IMR-90 (cell line): Measurements from ENCODE around the gene TRAF3IP1. TPM values are rescaled to one million over a fixed set of nuclear protein-coding genes. Genes with fewer than 3 reads are reported as not detected.

ENCODE experiments used
- ATAC-seq: fragments of 200-7000 bp; cut with Tn5 transposase; 2 replicates; pipeline ENCODE4 v1.9.1; 2020; ENCODE audit warnings: low read depth, mild to moderate bottlenecking, moderate library complexity
- BruUV-seq: library from RNA; stranded (reverse); fragments of 400-500 nt; replicated peaks from 2 replicates; lab custom pipeline; 2021; lab: Mats Ljungman, UMichigan
- CTCF ChIA-PET: fragments of 300-600 bp; formaldehyde crosslinking; extraction: SDS; loops from one replicate; lab custom pipeline; 2021; ENCODE audit warnings: antibody characterized with exemption; lab: Yijun Ruan, JAX
- POLR2A ChIA-PET: fragments of 300-600 bp; sonication (Branson Sonifier 250); formaldehyde crosslinking; loops from one replicate; lab custom pipeline; 2022; ENCODE audit warnings: antibody characterized with exemption; ENCODE audit not compliant: unreplicated experiment; lab: Charles Lee
- DNase-seq: peaks from one replicate; pipeline ENCODE4 v3.0.0; 2013
- H2AFZ ChIP-seq: replicated peaks from 2 replicates; pipeline ENCODE3; 2013; ENCODE audit warnings: low read length, mild to moderate bottlenecking; ENCODE audit not compliant: poor library complexity
- H2AK5ac ChIP-seq: 2 replicates; pipeline ENCODE4 v1.6.1; 2013; ENCODE audit warnings: low read depth, low read length, inconsistent platforms
- H2AK9ac ChIP-seq: replicated peaks from 2 replicates; pipeline ENCODE3; 2013; ENCODE audit warnings: mild to moderate bottlenecking, low read depth, low read length, moderate library complexity; ENCODE audit not compliant: poor library complexity
- H2BK120ac ChIP-seq: 2 replicates; pipeline ENCODE4 v1.6.1; 2013; ENCODE audit warnings: low read depth, low read length, inconsistent platforms
- H2BK15ac ChIP-seq: 3 replicates; pipeline ENCODE4 v1.6.1; 2013; ENCODE audit warnings: low read depth, low read length, inconsistent platforms
- H2BK20ac ChIP-seq: 2 replicates; pipeline ENCODE4 v1.6.1; 2013; ENCODE audit warnings: low read depth, mild to moderate bottlenecking, inconsistent platforms, low read length, moderate library complexity
- H2BK5ac ChIP-seq: 2 replicates; pipeline ENCODE4 v1.6.1; 2013; ENCODE audit warnings: mild to moderate bottlenecking, low read depth, low read length, inconsistent platforms; ENCODE audit not compliant: poor library complexity, severe bottlenecking
- H3K14ac ChIP-seq: replicated peaks from 2 replicates; pipeline ENCODE4 v1.6.1; 2013; ENCODE audit warnings: low read depth, low read length, inconsistent platforms
- H3K18ac ChIP-seq: 2 replicates; pipeline ENCODE4 v1.6.1; 2013; ENCODE audit warnings: low read depth, low read length, control low read depth
- H3K23ac ChIP-seq: 2 replicates; pipeline ENCODE4 v1.6.1; 2013; ENCODE audit warnings: low read depth, low read length, inconsistent platforms
- H3K27ac ChIP-seq: 2 replicates; pipeline ENCODE4 v1.5.1; 2013; ENCODE audit warnings: mild to moderate bottlenecking, control low read depth, low read length; ENCODE audit not compliant: insufficient read depth
- H3K27me3 ChIP-seq: 2 replicates; pipeline ENCODE4 v1.6.1; 2013; ENCODE audit warnings: low read length; ENCODE audit not compliant: control insufficient read depth, insufficient read depth
- H3K36me3 ChIP-seq: 2 replicates; pipeline ENCODE4 v1.6.1; 2013; ENCODE audit warnings: low read length, mixed read lengths; ENCODE audit not compliant: control insufficient read depth, insufficient read depth
- H3K4ac ChIP-seq: 2 replicates; pipeline ENCODE4 v1.6.1; 2013; ENCODE audit warnings: low read depth, low read length, inconsistent platforms
- H3K4me1 ChIP-seq: 2 replicates; pipeline ENCODE4 v1.6.1; 2013; ENCODE audit warnings: low read length, mixed read lengths; ENCODE audit not compliant: control insufficient read depth, insufficient read depth
- H3K4me2 ChIP-seq: 2 replicates; pipeline ENCODE4 v1.6.1; 2013; ENCODE audit warnings: low read depth, mild to moderate bottlenecking, control low read depth, low read length, moderate library complexity
- H3K4me3 ChIP-seq: 2 replicates; pipeline ENCODE4 v1.5.1; 2013; ENCODE audit warnings: low read depth, mild to moderate bottlenecking, control low read depth, low read length, moderate library complexity; ENCODE audit not compliant: insufficient read depth
- H3K56ac ChIP-seq: 2 replicates; pipeline ENCODE4 v1.6.1; 2013; ENCODE audit warnings: low read length, inconsistent platforms; ENCODE audit not compliant: insufficient read depth; ENCODE audit errors: extremely low read depth
- H3K79me1 ChIP-seq, 2 experiments: 2 replicates each; pipeline ENCODE4 v1.6.1; 2013; ENCODE audit warnings: low read length in 2 of 2, inconsistent platforms in 1 of 2, low read depth in 1 of 2
- H3K9ac ChIP-seq: 2 replicates; pipeline ENCODE4 v1.6.1; 2013; ENCODE audit warnings: low read depth, low read length, control low read depth
- H3K9me1 ChIP-seq: 2 replicates; pipeline ENCODE4 v1.6.1; 2013; ENCODE audit warnings: low read length, inconsistent platforms; ENCODE audit not compliant: insufficient read depth
- H3K9me3 ChIP-seq: 2 replicates; pipeline ENCODE4 v1.6.1; 2013; ENCODE audit warnings: low read length; ENCODE audit not compliant: control insufficient read depth, insufficient read depth
- H4K20me1 ChIP-seq: 2 replicates; pipeline ENCODE4 v1.6.1; 2013; ENCODE audit warnings: low read length, inconsistent platforms; ENCODE audit not compliant: insufficient read depth
- H4K5ac ChIP-seq: 2 replicates; pipeline ENCODE4 v1.6.1; 2013; ENCODE audit warnings: mild to moderate bottlenecking, low read depth, low read length, control low read depth
- H4K8ac ChIP-seq, 2 experiments: 2 replicates each; pipeline ENCODE4 v1.6.1; 2013; ENCODE audit warnings: low read depth in 2 of 2, low read length in 2 of 2, control low read depth in 1 of 2, inconsistent platforms in 1 of 2
- H4K91ac ChIP-seq: 2 replicates; pipeline ENCODE4 v1.6.1; 2013; ENCODE audit warnings: low read depth, low read length, inconsistent platforms; ENCODE audit not compliant: insufficient read depth
- CHD1 ChIP-seq: IDR thresholded peaks from 2 replicates; pipeline ENCODE4 v1.6.1; 2012; ENCODE audit warnings: low read depth, low read length, improper control_type of control experiment
- POLR2A ChIP-seq: IDR thresholded peaks from 2 replicates; pipeline ENCODE4 v1.6.1; 2012; ENCODE audit warnings: mild to moderate bottlenecking, low read depth, low read length
- RCOR1 ChIP-seq: IDR thresholded peaks from 2 replicates; pipeline ENCODE4 v1.6.1; 2012; ENCODE audit warnings: mild to moderate bottlenecking, low read length, improper control_type of control experiment; ENCODE audit not compliant: insufficient replicate concordance
- WGBS, 2 experiments: methylation state at CpG; one replicate each; pipeline versions ENCODE4 v1.1.5 to v1.1.7; 2013; ENCODE audit warnings: missing lambda C conversion rate in 2 of 2; ENCODE audit not compliant: insufficient read length in 1 of 2; ENCODE audit errors: extremely low coverage in 2 of 2; 5-methylcytosine and 5-hydroxymethylcytosine counted together
- dilution Hi-C: fragments of 300-500 bp; cut with HindIII; formaldehyde crosslinking; loops from one replicate; pipeline ENCODE4 v1.14.3; 2018; ENCODE audit warnings: low sequenced_read_pairs; ENCODE audit not compliant: unreplicated experiment
- in situ Hi-C: fragments of 300-500 bp; cut with MboI; formaldehyde crosslinking; loops from 3 replicates; pipeline ENCODE4 v1.14.3; 2019; ENCODE audit warnings: low sequenced_read_pairs, inconsistent platforms, mixed read lengths
- intact Hi-C: fragments of 100-400 bp; cut with micrococcal nuclease; formaldehyde crosslinking; loops from 2 replicates; pipeline ENCODE4 v1.10.0; 2022
- polyA plus RNA-seq, 3 experiments: library from polyadenylated mRNA; depleted of rRNA; stranded (reverse); fragments of >200 nt; gene quantifications; 2 replicates each; pipeline ENCODE4 v1.2.3, GENCODE V29; 2012; ENCODE audit warnings: low replicate concordance in 1 of 3
- total RNA-seq: library from RNA; depleted of rRNA; stranded (reverse); fragments of >200 nt; gene quantifications from 2 replicates; pipeline ENCODE4 v1.2.3, GENCODE V29; 2012
- TF ChIP-seq, protein P1 (sequence below): conservative IDR thresholded peaks from 2 replicates; pipeline ENCODE4 v1.5.1; 2012; ENCODE audit warnings: mild to moderate bottlenecking, low read depth, low read length, improper control_type of control experiment

Gene TRAF3IP1
- total and polyA plus RNA-seq, 2 of the 4 experiments (the other 2 are of a cell fraction) = 5.9 to 8.3 TPM

DNA sequence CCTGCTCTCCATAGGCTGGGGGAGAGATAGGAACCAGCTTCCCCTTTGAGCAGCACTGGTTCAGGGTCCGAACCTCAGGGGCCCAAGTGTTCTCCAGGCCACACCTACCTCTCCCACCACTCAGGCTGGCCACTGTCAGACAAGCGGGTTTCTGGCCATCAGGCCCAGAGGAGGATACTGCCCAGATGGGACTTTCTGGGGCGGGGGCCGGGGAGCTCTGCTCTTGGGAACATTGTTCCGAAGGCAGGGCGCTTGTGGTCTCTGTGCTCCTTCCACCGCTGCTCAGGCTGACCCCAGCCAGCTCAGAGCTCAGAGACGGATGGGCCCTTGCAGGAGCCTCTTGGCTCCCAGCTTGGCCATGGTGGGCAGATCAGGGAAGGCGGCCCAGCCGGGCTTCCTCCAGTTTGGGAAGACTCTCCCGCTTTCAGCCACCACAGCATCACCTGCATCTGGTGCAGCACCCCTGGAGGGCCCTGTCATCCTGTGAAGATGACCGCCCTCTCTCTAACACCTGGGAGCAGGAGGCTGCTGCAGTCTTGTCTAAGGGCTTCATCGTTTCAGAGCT is 5.2 kb upstream of the TRAF3IP1 start:
- Histone ChIP-seq H3K14ac (no peak overlapping the region), H3K4me1 (peaks cover 2% of the 10 kb centered on the region; the same call in 1 of the 2 replicates), H4K91ac (no peak overlapping the region), H3K4me3 (no peak overlapping the region), H2BK120ac (no peak overlapping the region), H3K4me2 (no peak overlapping the region), H3K23ac (no peak overlapping the region), H2BK20ac (no peak overlapping the region), H2AFZ (peak overlapping the region; percentile 51), H3K56ac (no peak overlapping the region), H3K27ac (no peak overlapping the region), H4K20me1 (no peaks in the 10 kb centered on the region), H4K5ac (no peak overlapping the region), H3K36me3 (no peaks in the 10 kb centered on the region), H3K18ac (no peak overlapping the region), H3K79me1 (peaks cover 0 to 4% of the 10 kb centered on the region in 2 experiments; a peak in 2 of 4 replicates), H3K9ac (no peak overlapping the region), H2BK15ac (no peak overlapping the region), H3K27me3 (peaks cover 10% of the 10 kb centered on the region), H2BK5ac (no peak overlapping the region), H2AK5ac (no peak overlapping the region), H3K9me1 (0 out of 2 replicates have a peak, but pooled peaks cover 2% of the 10 kb centered on the region), H3K4ac (no peak overlapping the region), H2AK9ac (no peak overlapping the region), H3K9me3 (no peaks in the 10 kb centered on the region), H4K8ac (no peak overlapping the region)
- in situ Hi-C loops (no loop called here), intact Hi-C loops (no loop called here), dilution Hi-C loops (no loop called here)
- TF ChIP-seq RCOR1 (no peak), POLR2A (no peak), CHD1 (no peak)
- TF ChIP-seq, protein P1, sequence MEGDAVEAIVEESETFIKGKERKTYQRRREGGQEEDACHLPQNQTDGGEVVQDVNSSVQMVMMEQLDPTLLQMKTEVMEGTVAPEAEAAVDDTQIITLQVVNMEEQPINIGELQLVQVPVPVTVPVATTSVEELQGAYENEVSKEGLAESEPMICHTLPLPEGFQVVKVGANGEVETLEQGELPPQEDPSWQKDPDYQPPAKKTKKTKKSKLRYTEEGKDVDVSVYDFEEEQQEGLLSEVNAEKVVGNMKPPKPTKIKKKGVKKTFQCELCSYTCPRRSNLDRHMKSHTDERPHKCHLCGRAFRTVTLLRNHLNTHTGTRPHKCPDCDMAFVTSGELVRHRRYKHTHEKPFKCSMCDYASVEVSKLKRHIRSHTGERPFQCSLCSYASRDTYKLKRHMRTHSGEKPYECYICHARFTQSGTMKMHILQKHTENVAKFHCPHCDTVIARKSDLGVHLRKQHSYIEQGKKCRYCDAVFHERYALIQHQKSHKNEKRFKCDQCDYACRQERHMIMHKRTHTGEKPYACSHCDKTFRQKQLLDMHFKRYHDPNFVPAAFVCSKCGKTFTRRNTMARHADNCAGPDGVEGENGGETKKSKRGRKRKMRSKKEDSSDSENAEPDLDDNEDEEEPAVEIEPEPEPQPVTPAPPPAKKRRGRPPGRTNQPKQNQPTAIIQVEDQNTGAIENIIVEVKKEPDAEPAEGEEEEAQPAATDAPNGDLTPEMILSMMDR = no peak
- 79% methylated on average over 7 of the region's 13 CpGs; no CpG with 5 or more reads in 1 of the 2 experiments for WGBS, 2 experiments
- ChIA-PET POLR2A (no interaction called here), CTCF (interaction anchor here (1.4 kb wide), 1 partner anchor 9 kb away, joined by 8 read pairs; no protein-coding TSS in a partner anchor)
- DNase-seq = no peak
- no peak for ATAC-seq
- BruUV-seq = no TSS peak
